ENCODE results near the gene GRB7. TPM values are rescaled to one million over a fixed set of nuclear protein-coding genes. Genes with fewer than 3 reads are reported as not detected.
"Not testable (repeated sequence)": the region's sequence is repeated elsewhere in the genome, so short reads cannot be mapped to it uniquely, and the experiment has no call there.

The GRB7 gene
- total and polyA plus RNA-seq, 2 donors (not counting 1 experiment from before 2014, with no cell fraction given): 0.81 to 0.84 TPM

DNA sequence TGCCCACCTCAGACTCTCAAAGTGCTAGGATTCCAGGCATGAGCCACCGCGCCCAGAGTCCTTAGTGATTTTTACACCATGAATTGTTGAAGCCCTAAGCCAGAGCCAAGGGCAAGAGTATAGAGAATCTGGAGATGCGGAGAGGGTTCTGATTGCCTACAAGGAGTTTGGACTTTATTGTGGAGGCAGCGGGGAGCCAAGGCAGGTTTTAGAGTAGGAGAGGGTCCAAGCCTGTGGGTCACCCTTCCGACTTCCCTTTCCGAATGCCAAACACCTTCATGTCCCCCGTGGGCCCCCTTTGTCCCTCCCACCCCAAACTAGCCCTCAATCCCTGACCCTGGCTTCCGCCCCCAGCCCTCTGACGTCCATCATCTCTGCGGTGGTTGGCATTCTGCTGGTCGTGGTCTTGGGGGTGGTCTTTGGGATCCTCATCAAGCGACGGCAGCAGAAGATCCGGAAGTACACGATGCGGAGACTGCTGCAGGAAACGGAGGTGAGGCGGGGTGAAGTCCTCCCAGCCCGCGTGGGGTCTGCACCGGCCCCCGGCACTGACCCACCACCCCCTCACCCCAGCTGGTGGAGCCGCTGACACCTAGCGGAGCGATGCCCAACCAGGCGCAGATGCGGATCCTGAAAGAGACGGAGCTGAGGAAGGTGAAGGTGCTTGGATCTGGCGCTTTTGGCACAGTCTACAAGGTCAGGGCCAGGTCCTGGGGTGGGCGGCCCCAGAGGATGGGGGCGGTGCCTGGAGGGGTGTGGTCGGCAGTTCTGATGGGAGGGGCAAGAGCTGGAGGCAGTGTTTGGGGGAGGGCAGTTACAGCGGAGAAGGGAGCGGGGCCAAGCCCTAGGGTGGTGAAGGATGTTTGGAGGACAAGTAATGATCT is 14.5 kb upstream of the GRB7 start:
- H3K4me3 Mint-ChIP-seq: no peak overlapping the region
- H4K20me1 ChIP-seq (ENCODE audit: control insufficient read depth, insufficient read depth, low read length, poor library complexity, severe bottlenecking): peaks cover 13% of the 10 kb centered on the region
- no peak overlapping the region for H2AFZ ChIP-seq (ENCODE audit: insufficient read depth, low read depth, low read length, poor library complexity, severe bottlenecking)
- TF ChIP-seq, protein P1, sequence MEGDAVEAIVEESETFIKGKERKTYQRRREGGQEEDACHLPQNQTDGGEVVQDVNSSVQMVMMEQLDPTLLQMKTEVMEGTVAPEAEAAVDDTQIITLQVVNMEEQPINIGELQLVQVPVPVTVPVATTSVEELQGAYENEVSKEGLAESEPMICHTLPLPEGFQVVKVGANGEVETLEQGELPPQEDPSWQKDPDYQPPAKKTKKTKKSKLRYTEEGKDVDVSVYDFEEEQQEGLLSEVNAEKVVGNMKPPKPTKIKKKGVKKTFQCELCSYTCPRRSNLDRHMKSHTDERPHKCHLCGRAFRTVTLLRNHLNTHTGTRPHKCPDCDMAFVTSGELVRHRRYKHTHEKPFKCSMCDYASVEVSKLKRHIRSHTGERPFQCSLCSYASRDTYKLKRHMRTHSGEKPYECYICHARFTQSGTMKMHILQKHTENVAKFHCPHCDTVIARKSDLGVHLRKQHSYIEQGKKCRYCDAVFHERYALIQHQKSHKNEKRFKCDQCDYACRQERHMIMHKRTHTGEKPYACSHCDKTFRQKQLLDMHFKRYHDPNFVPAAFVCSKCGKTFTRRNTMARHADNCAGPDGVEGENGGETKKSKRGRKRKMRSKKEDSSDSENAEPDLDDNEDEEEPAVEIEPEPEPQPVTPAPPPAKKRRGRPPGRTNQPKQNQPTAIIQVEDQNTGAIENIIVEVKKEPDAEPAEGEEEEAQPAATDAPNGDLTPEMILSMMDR (IDR thresholded peaks at IDR 0.05): no peak
- no peak for TF ChIP-seq EZH2 (IDR thresholded peaks at IDR 0.05; ENCODE audit: borderline replicate concordance, insufficient read depth, low read depth, low read length, poor library complexity, severe bottlenecking)
- no peaks in the 10 kb centered on the region for H3K9me3 Mint-ChIP-seq (ENCODE audit: insufficient read depth)
- peaks cover 9% of the 10 kb centered on the region for H3K4me1 Mint-ChIP-seq
- peaks cover 0 to 3% (median 0%) of the 10 kb centered on the region in 3 donors for H3K9me3 ChIP-seq (ENCODE audit: control extremely low read depth in 1 of 3, control insufficient read depth in 2 of 3, insufficient read depth in 1 of 3, low read length in 2 of 3)
- DNase-seq: no peak
- peaks cover 5% of the 10 kb centered on the region for H3K79me2 ChIP-seq (ENCODE audit: control insufficient read depth, insufficient read depth, low read length)
- ChIA-PET POLR2A (no interaction called here), CTCF (no interaction called here)
- no peaks in the 10 kb centered on the region for H3K27me3 ChIP-seq (replicated peaks in 1 of 4; ENCODE audit: control extremely low read depth in 1 of 4, control insufficient read depth in 3 of 4, insufficient read depth in 4 of 4, low read length in 3 of 4)
- 97% methylated on average over 28 of the region's 34 CpGs for WGBS (ENCODE audit: insufficient coverage)
- H3K27ac ChIP-seq (ENCODE audit: low read length in 2 of 2): no peak overlapping the region
- H3K36me3 ChIP-seq (replicated peaks in 1 of 2; ENCODE audit: control extremely low read depth in 1 of 2, control insufficient read depth in 1 of 2, extremely low read depth in 1 of 2, insufficient read depth in 2 of 2, low read length in 1 of 2): peaks cover 0 to 14% of the 10 kb centered on the region in 2 experiments
- peak; percentile 43 for ATAC-seq (ENCODE audit: low read depth)
- no peaks in the 10 kb centered on the region for H3K27me3 Mint-ChIP-seq
- H3K4me1 ChIP-seq (ENCODE audit: control insufficient read depth in 2 of 2, insufficient read depth in 2 of 2, low read length in 2 of 2): no peaks in the 10 kb centered on the region
- H3K9ac ChIP-seq (ENCODE audit: low read length): no peak overlapping the region
- no peak overlapping the region for H3K4me3 ChIP-seq (ENCODE audit: control extremely low read depth in 1 of 5, extremely low read depth in 1 of 5, insufficient read depth in 1 of 5, low read depth in 2 of 5, low read length in 4 of 5)
- intact Hi-C loops (cut with micrococcal nuclease): no loop called here
- H3K4me2 ChIP-seq (replicated peaks; ENCODE audit: low read depth, low read length, poor library complexity, severe bottlenecking): no peak overlapping the region
- H3K27ac Mint-ChIP-seq: no peak overlapping the region

DNA sequence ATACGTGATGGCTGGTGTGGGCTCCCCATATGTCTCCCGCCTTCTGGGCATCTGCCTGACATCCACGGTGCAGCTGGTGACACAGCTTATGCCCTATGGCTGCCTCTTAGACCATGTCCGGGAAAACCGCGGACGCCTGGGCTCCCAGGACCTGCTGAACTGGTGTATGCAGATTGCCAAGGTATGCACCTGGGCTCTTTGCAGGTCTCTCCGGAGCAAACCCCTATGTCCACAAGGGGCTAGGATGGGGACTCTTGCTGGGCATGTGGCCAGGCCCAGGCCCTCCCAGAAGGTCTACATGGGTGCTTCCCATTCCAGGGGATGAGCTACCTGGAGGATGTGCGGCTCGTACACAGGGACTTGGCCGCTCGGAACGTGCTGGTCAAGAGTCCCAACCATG is 13.0 kb upstream of the GRB7 start:
- no peak overlapping the region for H3K27ac ChIP-seq (ENCODE audit: low read length in 2 of 2)
- no peak overlapping the region for H3K9ac ChIP-seq (ENCODE audit: low read length)
- no peak for DNase-seq
- H3K79me2 ChIP-seq (ENCODE audit: control insufficient read depth, insufficient read depth, low read length): peaks cover 19% of the 10 kb centered on the region
- Mint-ChIP-seq H3K9me3 (ENCODE audit: insufficient read depth) (no peaks in the 10 kb centered on the region), H3K27ac (no peak overlapping the region), H3K4me3 (no peak overlapping the region), H3K27me3 (no peaks in the 10 kb centered on the region), H3K4me1 (peaks cover 21% of the 10 kb centered on the region)
- no peak overlapping the region for H2AFZ ChIP-seq (ENCODE audit: insufficient read depth, low read depth, low read length, poor library complexity, severe bottlenecking)
- H3K36me3 ChIP-seq (replicated peaks in 1 of 2; ENCODE audit: control extremely low read depth in 1 of 2, control insufficient read depth in 1 of 2, extremely low read depth in 1 of 2, insufficient read depth in 2 of 2, low read length in 1 of 2): peaks cover 0 to 27% of the 10 kb centered on the region in 2 experiments
- peaks cover 26% of the 10 kb centered on the region for H4K20me1 ChIP-seq (ENCODE audit: control insufficient read depth, insufficient read depth, low read length, poor library complexity, severe bottlenecking)
- no peaks in the 10 kb centered on the region for H3K27me3 ChIP-seq (replicated peaks in 1 of 4; ENCODE audit: control extremely low read depth in 1 of 4, control insufficient read depth in 3 of 4, insufficient read depth in 4 of 4, low read length in 3 of 4)
- TF ChIP-seq EZH2 (IDR thresholded peaks at IDR 0.05; ENCODE audit: borderline replicate concordance, insufficient read depth, low read depth, low read length, poor library complexity, severe bottlenecking): no peak
- TF ChIP-seq, protein P1 (IDR thresholded peaks at IDR 0.05): no peak
- no peak for ATAC-seq (ENCODE audit: low read depth)
- 95% methylated on average over 13 of the region's 13 CpGs for WGBS (ENCODE audit: insufficient coverage)
- H3K4me3 ChIP-seq (ENCODE audit: control extremely low read depth in 1 of 5, extremely low read depth in 1 of 5, insufficient read depth in 1 of 5, low read depth in 2 of 5, low read length in 4 of 5): no peak overlapping the region
- intact Hi-C loops (cut with micrococcal nuclease): no loop called here
- ChIA-PET CTCF (no interaction called here), POLR2A (no interaction called here)
- peaks cover 0 to 3% (median 0%) of the 10 kb centered on the region in 3 donors for H3K9me3 ChIP-seq (ENCODE audit: control extremely low read depth in 1 of 3, control insufficient read depth in 2 of 3, insufficient read depth in 1 of 3, low read length in 2 of 3)
- H3K4me1 ChIP-seq (ENCODE audit: control insufficient read depth in 2 of 2, insufficient read depth in 2 of 2, low read length in 2 of 2): peaks cover 7 to 9% of the 10 kb centered on the region in 2 donors
- no peak overlapping the region for H3K4me2 ChIP-seq (replicated peaks; ENCODE audit: low read depth, low read length, poor library complexity, severe bottlenecking)

DNA sequence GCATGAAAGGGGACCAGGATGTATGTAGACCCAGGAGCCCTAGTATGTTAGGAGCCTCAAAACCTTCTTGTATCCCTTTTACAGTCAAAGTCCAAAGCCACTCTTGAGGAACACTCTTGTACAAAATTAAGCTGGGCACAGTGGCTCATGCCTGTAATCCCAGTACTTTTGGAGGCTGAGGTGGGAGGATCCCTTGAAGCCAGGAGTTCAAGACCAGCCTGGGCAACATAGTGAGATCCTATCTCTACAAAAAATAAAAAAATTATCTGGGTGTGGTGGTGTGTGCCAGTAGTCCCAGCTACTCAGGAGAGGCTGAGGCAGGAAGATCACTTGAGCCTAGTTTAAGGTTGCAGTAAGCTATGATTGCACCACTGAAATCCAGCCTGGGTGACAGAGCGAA is 11.8 kb upstream of the GRB7 start:
- H3K9me3 ChIP-seq (ENCODE audit: control extremely low read depth in 1 of 3, control insufficient read depth in 2 of 3, insufficient read depth in 1 of 3, low read length in 2 of 3); POLR2A ChIA-PET; H3K27ac ChIP-seq (ENCODE audit: low read length in 2 of 2); H3K9ac ChIP-seq (ENCODE audit: low read length); intact Hi-C loops (cut with micrococcal nuclease); ATAC-seq (ENCODE audit: low read depth); H3K4me3 ChIP-seq (ENCODE audit: control extremely low read depth in 1 of 5, extremely low read depth in 1 of 5, insufficient read depth in 1 of 5, low read depth in 2 of 5, low read length in 4 of 5); H3K27me3 Mint-ChIP-seq; H3K9me3 Mint-ChIP-seq (ENCODE audit: insufficient read depth); H3K4me2 ChIP-seq (replicated peaks; ENCODE audit: low read depth, low read length, poor library complexity, severe bottlenecking); H3K4me3 Mint-ChIP-seq; H3K27ac Mint-ChIP-seq; H2AFZ ChIP-seq (ENCODE audit: insufficient read depth, low read depth, low read length, poor library complexity, severe bottlenecking); DNase-seq; H3K27me3 ChIP-seq (replicated peaks in 1 of 4; ENCODE audit: control extremely low read depth in 1 of 4, control insufficient read depth in 3 of 4, insufficient read depth in 4 of 4, low read length in 3 of 4): not testable (repeated sequence)
- H3K36me3 ChIP-seq (replicated peaks in 1 of 2; ENCODE audit: control extremely low read depth in 1 of 2, control insufficient read depth in 1 of 2, extremely low read depth in 1 of 2, insufficient read depth in 2 of 2, low read length in 1 of 2): peaks cover 0 to 27% of the 10 kb centered on the region in 2 experiments
- peaks cover 24% of the 10 kb centered on the region for H3K4me1 Mint-ChIP-seq
- H3K4me1 ChIP-seq (ENCODE audit: control insufficient read depth in 2 of 2, insufficient read depth in 2 of 2, low read length in 2 of 2): peaks cover 11 to 17% of the 10 kb centered on the region in 2 donors
- no CpG with 5 or more reads among the region's 1 CpG for WGBS (ENCODE audit: insufficient coverage)
- CTCF ChIA-PET: interaction anchor here (0.7 kb wide), 1 partner anchor 104 kb away, joined by 3 read pairs; no protein-coding TSS in a partner anchor
- peaks cover 26% of the 10 kb centered on the region for H4K20me1 ChIP-seq (ENCODE audit: control insufficient read depth, insufficient read depth, low read length, poor library complexity, severe bottlenecking)
- peaks cover 31% of the 10 kb centered on the region for H3K79me2 ChIP-seq (ENCODE audit: control insufficient read depth, insufficient read depth, low read length)

Data from B cell (primary cell).